Heart right ventricle (tissue), 16 donors: ENCODE data around the gene HSH2D. TPM values are rescaled to one million over a fixed set of nuclear protein-coding genes. Genes with fewer than 3 reads are reported as not detected.
"Not testable (repeated sequence)": the region's sequence is repeated elsewhere in the genome, so short reads cannot be mapped to it uniquely, and the experiment has no call there.

Experiments
- ATAC-seq, 8 donors: fragments of 200-7000 bp; cut with Tn5 transposase; one replicate each; pipeline ENCODE4 v1.9.1; 2020; ENCODE audit warnings: mild to moderate bottlenecking in 8 of 8, moderate library complexity in 8 of 8, moderate number of reproducible peaks in 1 of 8
- DNase-seq, 2 donors: peaks; one replicate each; pipeline ENCODE4 v3.0.0-alpha.2; 2020
- H3K27ac ChIP-seq, 10 donors: fragments of 200-600 bp; sonication (generic) in 2 of 10; one replicate each; pipeline versions ENCODE4 v1.5.0 to v1.8.0; 2020 to 2022; ENCODE audit warnings: mild to moderate bottlenecking in 3 of 10
- H3K27me3 ChIP-seq, 7 donors: fragments of 200-600 bp; one replicate each; pipeline ENCODE4 v1.8.0; 2021 to 2022; ENCODE audit warnings: mild to moderate bottlenecking in 2 of 7
- H3K36me3 ChIP-seq, 9 donors: fragments of 200-600 bp; sonication (generic) in 1 of 9; one replicate each; pipeline versions ENCODE4 v1.5.0 to v1.8.0; 2020 to 2022; ENCODE audit warnings: mild to moderate bottlenecking in 2 of 9
- H3K4me1 ChIP-seq, 9 donors: fragments of 200-600 bp; sonication (generic) in 1 of 9; one replicate each; pipeline versions ENCODE4 v1.5.0 to v1.8.0; 2020 to 2022; ENCODE audit warnings: mild to moderate bottlenecking in 4 of 9
- H3K4me3 ChIP-seq, 10 donors: fragments of 200-600 bp; sonication (generic) in 2 of 10; one replicate each; pipeline versions ENCODE4 v1.5.0 to v1.8.0; 2020 to 2022; ENCODE audit warnings: mild to moderate bottlenecking in 7 of 10, moderate library complexity in 2 of 10
- H3K9me3 ChIP-seq, 11 donors: fragments of 200-600 bp in 10 of 11; sonication (generic) in 2 of 11; one replicate each; pipeline versions ENCODE4 v1.5.0 to v1.8.0; 2013 to 2022; ENCODE audit warnings: mild to moderate bottlenecking in 2 of 11, control low read depth in 1 of 11, moderate library complexity in 1 of 11
- CTCF ChIP-seq, 9 donors: fragments of 200-600 bp; sonication (generic) in 2 of 9; IDR thresholded peaks; one replicate each; pipeline versions ENCODE4 v1.5.0 to v1.8.0; 2021 to 2022; ENCODE audit warnings: antibody characterized with exemption in 9 of 9, mild to moderate bottlenecking in 5 of 9, moderate library complexity in 1 of 9
- WGBS, 2 donors: extraction: QIAGEN DNeasy Blood & Tissue Kit; methylation state at CpG; one replicate each; pipeline ENCODE4 v1.1.7; 2013; ENCODE audit warnings: inconsistent platforms in 1 of 2; 5-methylcytosine and 5-hydroxymethylcytosine counted together
- intact Hi-C, 10 donors: fragments of 100-400 bp; cut with DNase I; formaldehyde crosslinking; loops; one replicate each; pipeline versions ENCODE4 v1.11.1 to v1.14.2; 2022
- polyA plus RNA-seq, 2 donors: library from polyadenylated mRNA; stranded (reverse); fragments of 200-250 nt; gene quantifications; one replicate each; pipeline ENCODE4 v1.2.3, GENCODE V29; 2013
- total RNA-seq, 10 donors: library from RNA; stranded (reverse); fragmentation: NEBNext Ultra II Directional in 3 of 10; extraction: Animal tissue kit (Norgen Biotek cat#: 25700) in 3 of 10; gene quantifications; one replicate each; pipeline versions ENCODE4 v1.2.1 to v1.2.4, GENCODE V29; 2021 to 2023
- donor health status: Arrhythmogenic right ventricular cardiomyopathy.
- donor health status: ischemic (EF 13 %, LVEDD 7.1; RV severe dilation, severe dysfunction).
- donor health status: healthy with polysubstance abuse.
- donor health status: DM: no; HTN: yes; CAD: no.
- donor health status: DM: no; HTN: no; CAD: no.
- donor health status: ischemic (EF 25% LVEDD 6.9; RV normal size, moderate dysfunction).
- donor health status: ischemic (EF 25% LVEDD 5.7; RV mildly dilated, moderate dysfunction).
- donor health status: healthy.
- donor health status: DM: yes; HTN: yes; CAD: no.
- donor health status: Ischemic cardiomyopathy.
- donor health status: ischemic (EF 35%, LVEDD 5.7; RV mildly dilated, moderate dysfunction).
- donor health status: nonischemic (EF 11% LVEDD 7.7; RV severe dilation, severe dysfunction).
- donor health status: DM: yes; HTN: yes; CAD: no.
- donor health status: PGD.
- donor health status: ischemic (EF 29% LVEDD 5.4; RV normal size, mild dysfunction).
- donor health status: nonischemic (EF 23%, LVEDD 6.1; RV moderate dilation, normal function).

Gene HSH2D
- total and polyA plus RNA-seq, 12 donors, result 0.16 to 2.0 (median 0.51) TPM; not detected in 2

- no peak for TF ChIP-seq CTCF (IDR thresholded peaks at IDR 0.05)
- no peak for DNase-seq
- 84 to 89% methylated on average over 6 of the region's 6 CpGs for WGBS, 2 donors
- Histone ChIP-seq H3K36me3 (peaks cover 0 to 100% (median 72%) of the 10 kb centered on the region in 9 donors), H3K9me3 (no peaks in the 10 kb centered on the region), H3K27me3 (no peaks in the 10 kb centered on the region), H3K4me1 (peaks cover 0 to 14% (median 0%) of the 10 kb centered on the region in 9 donors), H3K4me3 (no peak overlapping the region), H3K27ac (no peak overlapping the region)
- no peak for ATAC-seq
- intact Hi-C loops, result no loop called here
Measured at GRCh38 chr19:16098416-16098768, 45.1 kb upstream of the HSH2D start.

- intact Hi-C loops, result no loop called here
- Histone ChIP-seq H3K4me1 (peaks cover 0 to 14% (median 0%) of the 10 kb centered on the region in 9 donors), H3K27me3 (no peaks in the 10 kb centered on the region), H3K4me3 (no peak overlapping the region), H3K36me3 (peaks cover 0 to 100% (median 68%) of the 10 kb centered on the region in 9 donors), H3K9me3 (no peaks in the 10 kb centered on the region), H3K27ac (no peak overlapping the region)
- no peak for DNase-seq
- ATAC-seq, result no peak
- no peak for TF ChIP-seq CTCF (IDR thresholded peaks at IDR 0.05)
- WGBS, 2 donors, result 94 to 95% methylated on average over 6 of the region's 6 CpGs
Measured at GRCh38 chr19:16098821-16099220, 44.7 kb upstream of the HSH2D start.

- ATAC-seq, H3K27me3 ChIP-seq, intact Hi-C loops, DNase-seq, H3K27ac ChIP-seq, H3K9me3 ChIP-seq, H3K4me3 ChIP-seq: not testable (repeated sequence)
- peaks cover 0 to 100% (median 61%) of the 10 kb centered on the region in 9 donors for H3K36me3 ChIP-seq
- peaks cover 0 to 12% (median 0%) of the 10 kb centered on the region in 9 donors for H3K4me1 ChIP-seq
- 95 to 96% methylated on average over 8 of the region's 8 CpGs for WGBS, 2 donors
Measured at GRCh38 chr19:16099314-16099965, 44.0 kb upstream of the HSH2D start.

GRCh38 chr19:16100524-16100923, 43.0 kb upstream of the HSH2D start:
- Histone ChIP-seq H3K36me3 (peaks cover 0 to 99% (median 52%) of the 10 kb centered on the region in 9 donors), H3K9me3 (no peaks in the 10 kb centered on the region), H3K4me1 (peaks cover 0 to under 1% (median 0%) of the 10 kb centered on the region in 9 donors), H3K27me3 (no peaks in the 10 kb centered on the region), H3K4me3 (no peak overlapping the region), H3K27ac (no peak overlapping the region)
- DNase-seq, result no peak
- intact Hi-C loops, result no loop called here
- ATAC-seq, result no peak
- WGBS, 2 donors, result 97 to 99% methylated on average over 4 of the region's 4 CpGs
- no peak for TF ChIP-seq CTCF (IDR thresholded peaks at IDR 0.05)

- H3K4me1 ChIP-seq, result no peaks in the 10 kb centered on the region
- DNase-seq (no peak), ATAC-seq (no peak)
- H3K27ac ChIP-seq, result no peak overlapping the region
- H3K36me3 ChIP-seq, result peaks cover 0 to 57% (median 30%) of the 10 kb centered on the region in 9 donors
- 87 to 95% methylated on average over 6 of the region's 6 CpGs for WGBS, 2 donors
- intact Hi-C loops, result loop anchor here in 1 of 10 donors (5.0 kb wide), 1 partner anchor 62 kb away; no protein-coding TSS in a partner anchor
- no peaks in the 10 kb centered on the region for H3K9me3 ChIP-seq
- H3K4me3 ChIP-seq, result no peak overlapping the region
- H3K27me3 ChIP-seq, result no peaks in the 10 kb centered on the region
- no peak for TF ChIP-seq CTCF (IDR thresholded peaks at IDR 0.05)
Measured at GRCh38 chr19:16104722-16105121, 38.8 kb upstream of the HSH2D start.
